Pancreas (tissue), 10 donors: ENCODE data around the gene SEC23A. TPM values are rescaled to one million over a fixed set of nuclear protein-coding genes. Genes with fewer than 3 reads are reported as not detected.
A peak's percentile ranks its signal among the peaks of the same experiment; 100 is the strongest.
"Not testable (repeated sequence)": the region's sequence is repeated elsewhere in the genome, so short reads cannot be mapped to it uniquely, and the experiment has no call there.

ENCODE experiments used
- ATAC-seq, 4 donors: fragments of 200-7000 bp; cut with Tn5 transposase; one replicate each; pipeline versions ENCODE4 v1.8.0 to v1.9.1; 2020; ENCODE audit warnings: mild to moderate bottlenecking in 4 of 4, moderate library complexity in 4 of 4
- DNase-seq, 6 donors: peaks; one replicate each; pipeline ENCODE4 v3.0.0-alpha.2; 2020
- FAIRE-seq: peaks from 2 replicates; lab custom pipeline; 2012; peaks lifted over from hg19 to GRCh38; lab: Jason Lieb, UNC
- H3K27ac ChIP-seq, 4 donors: fragments of 200-600 bp; sonication (generic); 1 replicate in 3 of 4; 2 replicates in 1 of 4; pipeline versions ENCODE4 v1.5.0 to v1.8.0; 2020
- H3K27me3 ChIP-seq, 4 donors: fragments of 200-600 bp; one replicate each; pipeline ENCODE4 v1.8.0; 2021
- H3K36me3 ChIP-seq, 3 donors: fragments of 200-600 bp; sonication (generic) in 1 of 3; one replicate each; pipeline versions ENCODE4 v1.5.0 to v1.8.0; 2020 to 2021
- H3K4me1 ChIP-seq, 3 donors: fragments of 200-600 bp; one replicate each; pipeline ENCODE4 v1.8.0; 2021
- H3K4me3 ChIP-seq, 4 donors: fragments of 200-600 bp; sonication (generic) in 2 of 4; one replicate each; pipeline versions ENCODE4 v1.5.0 to v1.8.0; 2020 to 2021
- H3K9me3 ChIP-seq, 4 donors: fragments of 200-600 bp; one replicate each; pipeline ENCODE4 v1.8.0; 2021
- WGBS, 2 donors: extraction: QIAGEN DNeasy Blood & Tissue Kit; methylation state at CpG; one replicate each; pipeline ENCODE4 v1.1.7; 2013; 5-methylcytosine and 5-hydroxymethylcytosine counted together
- intact Hi-C, 3 donors: fragments of 100-400 bp; cut with DNase I; formaldehyde crosslinking; loops; one replicate each; pipeline versions ENCODE4 v1.11.1 to v1.14.2; 2022
- polyA plus RNA-seq, 2 donors: library from polyadenylated mRNA; stranded (reverse); fragments of 200-250 nt; gene quantifications; one replicate each; pipeline ENCODE4 v1.2.3, GENCODE V29; 2013
- total RNA-seq, 6 donors: library from RNA; stranded (reverse); fragmentation: NEBNext Ultra II Directional in 4 of 6; extraction: Animal tissue kit (Norgen Biotek cat#: 25700) in 4 of 6; gene quantifications; one replicate each; pipeline versions ENCODE4 v1.2.1 to v1.2.4, GENCODE V29; 2021 to 2023
- TF ChIP-seq, protein P1 (sequence below), 4 donors: fragments of 200-600 bp; sonication (generic) in 3 of 4; IDR thresholded peaks; one replicate each; pipeline versions ENCODE4 v1.5.0 to v1.8.0; 2021; ENCODE audit warnings: antibody characterized with exemption in 4 of 4
- donor health status: healthy with polysubstance abuse.
- donor health status: DM: no; HTN: no; CAD: no; lungs with moderate emphysema.
- donor health status: DM: no; HTN: no; CAD: no.
- donor health status: control.
- donor health status: control.
- donor health status: Bipolar disorder and iron deficiency.
- donor health status: DM: yes; HTN: yes; CAD: no.
- donor health status: DM: no; HTN: no; CAD: no.
- donor health status: DM: no; HTN: no; CAD: no.
- donor health status: DM: yes; HTN: yes; CAD: no.

SEC23A gene
- total and polyA plus RNA-seq, 8 donors: 7.6 to 19.7 (median 9.9) TPM

DNA sequence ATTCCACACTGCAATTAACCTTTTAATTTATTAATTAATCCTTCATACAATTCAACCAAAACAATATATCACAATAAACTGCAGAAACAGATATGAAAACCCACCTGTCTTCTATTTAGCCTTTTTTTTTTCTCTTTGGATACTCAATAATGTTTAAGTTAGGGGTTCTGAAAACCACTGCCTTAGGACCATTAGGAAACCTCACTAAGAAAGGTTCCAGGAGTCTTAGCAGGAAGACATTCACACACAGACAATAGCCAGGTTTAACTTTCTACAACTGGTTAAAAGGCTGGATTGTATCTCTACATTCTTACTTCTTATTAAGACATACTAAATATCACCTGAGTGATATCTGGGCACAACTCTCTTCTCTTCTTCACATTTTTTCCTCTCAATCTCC, 3.3 kb downstream of the SEC23A start:
- intact Hi-C loops: no loop called here
- FAIRE-seq (no peak), DNase-seq (no peak)

DNA sequence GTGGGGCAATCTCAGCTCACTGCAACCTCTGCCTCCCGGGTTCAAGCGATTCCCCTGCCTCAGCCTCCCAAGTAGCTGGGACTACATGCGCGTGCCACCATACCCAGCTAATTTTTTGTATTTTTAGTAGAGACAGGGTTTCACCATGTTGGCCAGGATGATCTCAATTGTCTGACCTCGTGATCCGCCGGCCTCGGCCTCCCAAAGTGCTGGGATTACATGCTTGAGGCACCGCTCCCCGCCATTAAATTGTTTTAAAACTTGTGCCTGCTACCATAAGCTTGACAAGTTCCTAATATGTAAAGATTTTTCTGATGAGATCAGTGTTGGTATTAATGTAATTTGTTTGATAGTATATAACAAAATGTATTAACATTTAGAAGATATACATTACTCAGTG, 3.8 kb downstream of the SEC23A start:
- FAIRE-seq, H3K4me3 ChIP-seq, H3K9me3 ChIP-seq, intact Hi-C loops, H3K27me3 ChIP-seq, DNase-seq, H3K27ac ChIP-seq, H3K36me3 ChIP-seq, ATAC-seq: not testable (repeated sequence)
- WGBS, 2 donors: 94 to 96% methylated on average over 10 of the region's 10 CpGs
- peaks cover 4 to 15% (median 4%) of the 10 kb centered on the region in 3 donors for H3K4me1 ChIP-seq

More for the DNA sequence above, 3.3 kb downstream of the SEC23A start:
- Histone ChIP-seq H3K27ac (no peak overlapping the region), H3K9me3 (no peaks in the 10 kb centered on the region), H3K4me3 (no peak overlapping the region), H3K27me3 (no peaks in the 10 kb centered on the region), H3K36me3 (no peaks in the 10 kb centered on the region), H3K4me1 (peaks cover 5 to 19% (median 9%) of the 10 kb centered on the region in 3 donors)
- TF ChIP-seq, protein P1, sequence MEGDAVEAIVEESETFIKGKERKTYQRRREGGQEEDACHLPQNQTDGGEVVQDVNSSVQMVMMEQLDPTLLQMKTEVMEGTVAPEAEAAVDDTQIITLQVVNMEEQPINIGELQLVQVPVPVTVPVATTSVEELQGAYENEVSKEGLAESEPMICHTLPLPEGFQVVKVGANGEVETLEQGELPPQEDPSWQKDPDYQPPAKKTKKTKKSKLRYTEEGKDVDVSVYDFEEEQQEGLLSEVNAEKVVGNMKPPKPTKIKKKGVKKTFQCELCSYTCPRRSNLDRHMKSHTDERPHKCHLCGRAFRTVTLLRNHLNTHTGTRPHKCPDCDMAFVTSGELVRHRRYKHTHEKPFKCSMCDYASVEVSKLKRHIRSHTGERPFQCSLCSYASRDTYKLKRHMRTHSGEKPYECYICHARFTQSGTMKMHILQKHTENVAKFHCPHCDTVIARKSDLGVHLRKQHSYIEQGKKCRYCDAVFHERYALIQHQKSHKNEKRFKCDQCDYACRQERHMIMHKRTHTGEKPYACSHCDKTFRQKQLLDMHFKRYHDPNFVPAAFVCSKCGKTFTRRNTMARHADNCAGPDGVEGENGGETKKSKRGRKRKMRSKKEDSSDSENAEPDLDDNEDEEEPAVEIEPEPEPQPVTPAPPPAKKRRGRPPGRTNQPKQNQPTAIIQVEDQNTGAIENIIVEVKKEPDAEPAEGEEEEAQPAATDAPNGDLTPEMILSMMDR (IDR thresholded peaks at IDR 0.05): no peak
- ATAC-seq: no peak

DNA sequence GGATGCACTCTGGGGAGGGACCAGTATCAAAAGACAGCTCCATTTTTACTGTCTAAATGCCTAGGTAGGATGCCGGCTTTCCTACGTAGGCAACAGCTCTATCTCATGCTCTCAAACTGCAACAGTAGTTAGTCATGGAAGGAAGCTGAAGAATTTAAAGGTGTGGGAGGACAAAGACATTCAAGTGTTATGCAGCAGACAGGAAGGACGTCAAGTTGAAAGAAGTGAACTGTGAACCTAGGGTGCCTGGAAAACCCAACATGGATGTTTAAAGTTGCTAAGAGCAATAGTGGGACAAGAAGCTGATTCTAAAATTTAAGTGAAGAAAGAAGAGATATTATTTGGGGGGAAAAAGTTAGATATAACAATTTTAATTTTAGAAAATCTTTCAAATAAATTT, 5.9 kb downstream of the SEC23A start:
- WGBS, 2 donors: 55 to 66% methylated on average over 3 of the region's 3 CpGs
- Histone ChIP-seq H3K27ac (no peak overlapping the region), H3K36me3 (peaks cover 0 to 12% (median 0%) of the 10 kb centered on the region in 3 donors), H3K9me3 (no peaks in the 10 kb centered on the region), H3K27me3 (no peaks in the 10 kb centered on the region), H3K4me3 (no peak overlapping the region), H3K4me1 (peaks cover 0 to 11% (median 0%) of the 10 kb centered on the region in 3 donors)
- TF ChIP-seq, protein P1 (IDR thresholded peaks at IDR 0.05): no peak
- ATAC-seq: peak in 1 of 4 donors; percentile 12
- FAIRE-seq: no peak
- no peak for DNase-seq
- intact Hi-C loops: no loop called here

DNA sequence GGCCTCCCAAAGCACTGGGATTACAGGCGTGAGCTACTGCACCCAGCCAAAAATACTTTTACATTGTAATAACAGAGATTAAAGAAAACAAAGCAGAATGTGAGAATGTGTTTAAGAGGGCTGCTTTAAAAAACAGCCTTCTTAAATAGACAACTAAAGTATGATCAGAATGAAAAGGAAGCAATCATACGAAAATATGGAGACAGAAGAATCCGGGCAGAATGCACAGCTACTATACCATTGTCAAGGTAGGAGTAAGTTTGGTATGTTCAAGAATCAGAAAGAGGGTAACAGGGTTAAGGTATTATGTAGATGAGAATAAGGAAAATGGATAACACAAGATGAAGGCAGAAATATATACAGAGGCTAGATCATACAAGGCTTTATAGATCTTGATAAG, 8.5 kb downstream of the SEC23A start:
- H3K36me3 ChIP-seq: peaks cover 0 to 36% (median 10%) of the 10 kb centered on the region in 3 donors
- FAIRE-seq (no peak), ATAC-seq (no peak), DNase-seq (no peak)
- intact Hi-C loops: no loop called here
- H3K4me3 ChIP-seq: no peak overlapping the region
- no peak overlapping the region for H3K27ac ChIP-seq
- H3K27me3 ChIP-seq: no peaks in the 10 kb centered on the region
- no peaks in the 10 kb centered on the region for H3K4me1 ChIP-seq
- 94 to 95% methylated on average over 3 of the region's 3 CpGs for WGBS, 2 donors
- H3K9me3 ChIP-seq: no peaks in the 10 kb centered on the region
- TF ChIP-seq, protein P1 (IDR thresholded peaks at IDR 0.05): no peak

DNA sequence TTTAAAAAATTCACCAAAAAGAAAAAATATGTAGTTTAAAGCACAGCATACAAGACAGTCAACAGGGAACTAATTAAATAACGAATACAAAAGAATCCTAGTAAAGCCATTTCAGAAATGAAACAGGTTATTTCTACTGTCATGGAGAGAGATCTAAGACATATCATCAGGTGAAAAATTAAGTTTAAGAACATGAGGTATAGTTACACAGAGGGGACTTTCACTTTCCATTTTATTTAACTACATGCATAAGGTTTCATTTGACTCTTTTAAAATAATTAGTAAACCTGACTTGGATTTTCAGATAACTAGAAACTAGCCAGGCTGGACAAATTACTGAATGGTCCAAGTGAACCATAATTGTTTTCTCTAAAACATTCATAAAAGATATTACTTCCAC, 11.3 kb downstream of the SEC23A start:
- no peak for FAIRE-seq
- intact Hi-C loops: no loop called here
- H3K36me3 ChIP-seq: peaks cover 0 to 51% (median 14%) of the 10 kb centered on the region in 3 donors
- no peaks in the 10 kb centered on the region for H3K9me3 ChIP-seq
- no peaks in the 10 kb centered on the region for H3K4me1 ChIP-seq
- no peak for DNase-seq
- WGBS, 2 donors: 84 to 92% methylated on average over 1 of the region's 1 CpG
- H3K27ac ChIP-seq: no peak overlapping the region
- H3K4me3 ChIP-seq: no peak overlapping the region
- no peaks in the 10 kb centered on the region for H3K27me3 ChIP-seq
- TF ChIP-seq, protein P1 (IDR thresholded peaks at IDR 0.05): no peak
- ATAC-seq: no peak
